Epithelial cell of prostate (primary cell): ENCODE measurements around the gene DNAJC11.

Experiments used
- DNase-seq: peaks from one replicate; pipeline ENCODE4 v3.0.0-alpha.2; 2011; ENCODE audit warnings: low read depth, low spot score
- H3K27ac ChIP-seq: fragments of 450-650 bp; 2 replicates; pipeline ENCODE4 v1.5.1; 2017; ENCODE audit warnings: mild to moderate bottlenecking

The DNAJC11 gene

DNA sequence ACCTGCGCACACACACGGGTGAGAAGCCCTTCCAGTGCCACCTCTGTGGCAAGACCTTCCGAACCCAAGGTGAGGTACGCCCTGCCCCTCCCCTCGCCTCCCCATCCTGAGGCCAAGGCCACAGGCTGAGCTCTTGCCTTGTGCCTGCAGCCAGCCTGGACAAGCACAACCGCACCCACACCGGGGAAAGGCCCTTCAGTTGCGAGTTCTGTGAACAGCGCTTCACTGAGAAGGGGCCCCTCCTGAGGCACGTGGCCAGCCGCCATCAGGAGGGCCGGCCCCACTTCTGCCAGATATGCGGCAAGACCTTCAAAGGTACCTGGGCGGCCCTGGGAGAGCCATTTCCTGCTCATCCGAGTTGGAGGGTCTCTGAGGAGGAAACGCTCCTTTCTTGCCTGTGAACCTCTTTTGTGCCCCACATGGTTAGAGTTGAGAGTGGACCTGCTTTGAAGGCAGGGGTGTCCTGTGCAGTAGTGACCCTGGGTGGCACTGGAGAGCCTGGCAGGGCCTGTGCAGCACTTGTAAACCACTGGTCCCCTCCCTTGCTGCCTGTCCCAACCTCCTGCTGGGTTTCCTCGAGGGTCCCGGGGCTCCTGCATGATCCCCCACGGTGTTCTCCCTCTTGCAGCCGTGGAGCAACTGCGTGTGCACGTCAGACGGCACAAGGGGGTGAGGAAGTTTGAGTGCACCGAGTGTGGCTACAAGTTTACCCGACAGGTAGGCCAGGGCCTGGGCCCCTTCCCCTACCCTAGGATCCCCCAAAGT, 113.3 kb downstream of the DNAJC11 start:
- H3K27ac ChIP-seq: peak overlapping the region; percentile 53
- DNase-seq: no peak

DNA sequence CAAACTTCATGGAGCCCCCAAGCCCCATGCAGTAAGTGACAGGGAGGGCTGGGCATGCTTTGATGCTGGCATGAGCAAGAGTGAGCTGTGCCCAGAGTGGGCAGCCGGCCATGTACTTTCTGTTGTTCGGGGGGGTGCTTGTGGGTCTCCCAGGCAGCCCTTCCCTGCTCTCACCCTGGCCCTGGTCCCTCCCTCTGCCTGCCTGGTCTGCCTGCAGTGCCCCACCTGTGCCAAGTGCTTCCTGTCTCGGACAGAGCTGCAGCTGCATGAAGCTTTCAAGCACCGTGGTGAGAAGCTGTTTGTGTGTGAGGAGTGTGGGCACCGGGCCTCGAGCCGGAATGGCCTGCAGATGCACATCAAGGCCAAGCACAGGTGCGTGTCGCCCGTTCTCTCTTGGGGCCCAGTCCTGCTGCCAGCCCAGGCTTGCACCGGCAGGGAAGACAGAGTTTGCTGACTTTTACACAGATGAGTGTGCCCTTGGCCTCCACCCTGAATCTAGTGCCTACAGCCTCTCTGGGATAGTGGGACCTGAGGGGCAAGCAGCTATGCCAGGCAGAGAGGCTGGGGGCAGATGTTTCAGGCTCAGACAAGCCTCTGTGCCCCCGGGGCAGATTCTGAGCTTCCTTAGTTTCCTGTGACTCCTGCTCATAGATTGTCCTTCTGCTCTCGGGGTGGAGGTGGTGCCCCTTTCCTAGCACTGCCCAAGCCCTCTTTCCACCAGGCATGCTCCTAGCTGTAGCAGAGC, 114.2 kb downstream of the DNAJC11 start:
- no peak for DNase-seq
- peak overlapping the region; percentile 53 for H3K27ac ChIP-seq

DNA sequence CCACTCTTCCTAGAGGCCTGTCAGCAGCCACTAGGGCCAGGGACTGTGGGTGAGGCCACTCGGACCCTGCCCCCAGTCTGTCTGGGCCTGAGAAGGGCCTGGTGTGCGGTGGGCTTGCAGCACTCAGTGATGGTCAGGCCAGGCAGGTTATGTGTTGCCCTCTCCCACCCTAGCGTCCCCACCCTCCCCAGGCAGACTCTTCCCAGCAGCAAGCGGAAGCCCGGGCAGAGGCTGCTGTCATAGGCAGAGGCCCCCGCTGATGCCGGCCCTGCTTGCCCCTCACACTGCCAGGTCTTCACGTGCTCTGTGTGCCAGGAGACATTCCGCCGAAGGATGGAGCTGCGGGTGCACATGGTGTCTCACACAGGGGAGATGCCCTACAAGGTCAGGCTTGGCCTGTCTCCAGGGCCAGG, 115.2 kb downstream of the DNAJC11 start:
- no peak for DNase-seq
- no peak overlapping the region for H3K27ac ChIP-seq

DNA sequence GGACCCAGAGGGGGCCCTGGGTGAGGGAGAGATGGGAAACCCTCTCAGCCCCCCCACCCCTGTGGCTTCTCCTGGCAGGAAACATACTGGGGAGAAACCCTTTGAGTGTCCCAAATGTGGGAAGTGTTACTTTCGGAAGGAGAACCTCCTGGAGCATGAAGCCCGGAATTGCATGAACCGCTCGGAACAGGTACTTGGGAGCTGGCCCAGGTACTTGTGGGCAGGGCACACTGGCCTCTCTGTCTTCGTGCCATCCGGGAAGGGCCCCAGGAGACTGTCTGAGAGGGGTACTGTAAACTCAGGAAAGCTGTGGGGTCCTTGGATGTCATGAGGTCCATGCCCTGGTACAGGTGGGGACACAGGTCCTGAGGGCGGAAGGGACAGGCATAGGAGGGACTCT, 115.8 kb downstream of the DNAJC11 start:
- DNase-seq: no peak

DNA sequence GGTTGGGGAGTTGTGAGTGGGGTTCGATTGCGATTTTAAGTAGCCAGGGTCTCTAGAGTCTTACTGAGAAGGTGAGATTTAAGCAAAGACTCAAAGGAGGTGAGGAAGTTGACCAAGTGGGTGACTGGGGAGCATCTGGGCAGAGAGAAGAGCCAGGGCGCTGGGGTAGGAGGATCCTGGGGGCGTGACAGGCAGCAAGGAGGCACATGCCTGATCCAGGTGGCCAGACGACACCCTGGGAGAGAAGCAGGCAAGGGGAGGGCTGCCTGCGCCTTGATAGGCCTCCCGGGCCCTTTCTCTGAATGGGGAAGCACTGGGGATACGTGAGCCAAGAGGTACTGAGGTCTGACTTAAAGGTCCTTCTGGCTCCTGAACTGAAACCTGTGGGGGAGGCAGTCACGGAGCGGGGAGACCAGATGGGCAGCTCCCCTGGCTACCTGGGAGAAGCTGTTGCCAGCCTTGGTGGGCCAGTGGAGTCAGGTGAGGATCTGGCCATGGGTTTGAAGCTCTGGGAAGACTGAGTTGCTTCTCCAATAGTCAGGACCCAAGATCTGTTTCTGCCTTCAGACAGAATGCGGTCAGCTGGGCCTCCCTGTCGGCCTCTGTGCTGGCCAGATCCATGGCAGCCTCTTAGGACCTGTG, 116.4 kb downstream of the DNAJC11 start:
- DNase-seq: no peak
- no peak overlapping the region for H3K27ac ChIP-seq

More for the DNA sequence above, 115.8 kb downstream of the DNAJC11 start:
- H3K27ac ChIP-seq: no peak overlapping the region
